BLaER1 treated with 17β-estradiol and CSF1 and Interleukin-3, amounts not matched to agents 10 nM and 100 nM (cell line): Measurements from ENCODE around the gene GPR62.
"Not testable (repeated sequence)": the region's sequence is repeated elsewhere in the genome, so short reads cannot be mapped to it uniquely, and the experiment has no call there.

Source experiments
- H3K27ac ChIP-seq, 11 experiments: shearing (Covaris generic); formaldehyde crosslinking; 2 replicates each; pipeline ENCODE4 v1.8.1; 2022
- H3K27me3 ChIP-seq, 11 experiments: shearing (Covaris generic); formaldehyde crosslinking; 2 replicates each; pipeline ENCODE4 v1.8.1; 2022
- H3K36me3 ChIP-seq, 11 experiments: shearing (Covaris generic); formaldehyde crosslinking; 2 replicates each; pipeline ENCODE4 v1.8.1; 2022
- H3K4me1 ChIP-seq, 10 experiments: shearing (Covaris generic); formaldehyde crosslinking; 2 replicates each; pipeline ENCODE4 v1.8.1; 2022
- H3K4me2 ChIP-seq, 11 experiments: shearing (Covaris generic); formaldehyde crosslinking; 2 replicates each; pipeline ENCODE4 v1.8.1; 2022
- H3K4me3 ChIP-seq, 10 experiments: shearing (Covaris generic); formaldehyde crosslinking; 2 replicates each; pipeline ENCODE4 v1.8.1; 2022
- H3K9ac ChIP-seq, 11 experiments: shearing (Covaris generic); formaldehyde crosslinking; 2 replicates each; pipeline ENCODE4 v1.8.1; 2022
- H3K9me3 ChIP-seq, 11 experiments: shearing (Covaris generic); formaldehyde crosslinking; replicated peaks in 1 of 11; 2 replicates each; pipeline ENCODE4 v1.8.1; 2022
- H4K20me1 ChIP-seq, 11 experiments: shearing (Covaris generic); formaldehyde crosslinking; 2 replicates each; pipeline ENCODE4 v1.8.1; 2022
- Cebpa-rat ChIP-seq, 11 experiments: shearing (Covaris generic); IDR thresholded peaks; 2 replicates each; pipeline ENCODE4 v1.8.1; 2022

The GPR62 gene

DNA sequence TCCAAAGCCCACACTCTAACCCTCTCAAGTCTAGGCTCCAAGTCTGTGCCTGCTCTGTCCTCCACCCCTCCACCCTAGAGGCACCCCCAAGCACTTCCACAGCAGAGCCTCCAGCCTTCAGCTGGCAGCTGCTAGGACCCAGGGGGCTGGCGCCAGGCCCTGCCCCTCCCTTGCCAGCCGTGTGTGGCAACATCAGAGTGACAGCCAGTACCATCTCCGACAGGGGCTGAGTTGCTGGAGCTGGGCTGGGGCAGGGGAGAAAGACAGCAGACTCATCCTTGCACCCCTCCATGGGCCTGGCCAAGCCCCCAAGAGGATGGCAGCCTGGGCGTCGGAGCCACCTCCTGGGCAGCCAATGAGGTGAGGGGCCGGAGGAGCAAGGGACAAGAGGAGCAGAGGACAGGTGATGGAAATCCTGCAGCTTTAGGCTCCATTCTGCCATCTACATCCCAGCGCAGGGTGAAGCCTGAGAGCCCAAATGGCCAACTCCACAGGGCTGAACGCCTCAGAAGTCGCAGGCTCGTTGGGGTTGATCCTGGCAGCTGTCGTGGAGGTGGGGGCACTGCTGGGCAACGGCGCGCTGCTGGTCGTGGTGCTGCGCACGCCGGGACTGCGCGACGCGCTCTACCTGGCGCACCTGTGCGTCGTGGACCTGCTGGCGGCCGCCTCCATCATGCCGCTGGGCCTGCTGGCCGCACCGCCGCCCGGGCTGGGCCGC lies at the start of gene GPR62:
Gene GPR62, plus strand, starts transcription at position 207 of the 718 bp plus-strand sequence. Its CDS starts 272 bp downstream, at position 479.
- H3K9me3 ChIP-seq = no peaks in the 10 kb centered on the region
- peaks cover 8 to 36% (median 31%) of the 10 kb centered on the region in 11 experiments for H3K36me3 ChIP-seq
- peaks cover 31 to 47% (median 43%) of the 10 kb centered on the region in 11 experiments for H3K27me3 ChIP-seq
- peak within 1 kb of the TSS in 5 of 10 experiments; percentile 10 to 58 (median 34); a peak in 9 of 20 replicates for H3K4me3 ChIP-seq
- H3K4me2 ChIP-seq = peak within 1 kb of the TSS; percentile 63 to 84 (median 72)
- no peak within 1 kb of the TSS for H3K27ac ChIP-seq
- H3K4me1 ChIP-seq = peaks cover 20 to 48% (median 39%) of the 10 kb centered on the region in 10 experiments
- peak within 1 kb of the TSS in 4 of 11 experiments; percentile 7 to 39 (median 18); a peak in 1 of 22 replicates for H3K9ac ChIP-seq
- H4K20me1 ChIP-seq = peaks cover 0 to 36% (median 18%) of the 10 kb centered on the region in 11 experiments; a peak in 15 of 22 replicates
- no peak for TF ChIP-seq Cebpa-rat (IDR thresholded peaks at IDR 0.05)

DNA sequence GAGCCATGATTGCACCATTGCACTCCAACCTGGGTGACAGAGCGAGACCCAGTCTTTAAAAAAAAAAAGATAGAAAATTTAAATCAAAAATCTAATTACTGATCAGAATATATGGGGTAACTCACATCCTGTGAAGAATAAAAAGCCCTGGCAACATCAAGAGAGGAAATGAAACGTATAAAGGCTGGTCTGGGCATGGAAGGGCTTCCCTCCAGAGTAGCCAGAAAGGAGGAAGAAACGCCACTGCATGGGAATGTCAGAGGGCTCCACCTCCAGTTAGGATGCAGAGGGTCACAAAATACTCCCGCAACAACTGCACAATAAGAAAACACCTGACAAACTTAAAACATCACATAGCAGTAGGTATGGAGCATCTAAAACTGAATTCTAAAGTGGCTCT lies 47.2 kb upstream of the GPR62 start:
- no peak overlapping the region for H3K4me2 ChIP-seq
- H3K9me3 ChIP-seq = peaks cover 24 to 61% (median 52%) of the 10 kb centered on the region in 11 experiments
- no peaks in the 10 kb centered on the region for H4K20me1 ChIP-seq

DNA sequence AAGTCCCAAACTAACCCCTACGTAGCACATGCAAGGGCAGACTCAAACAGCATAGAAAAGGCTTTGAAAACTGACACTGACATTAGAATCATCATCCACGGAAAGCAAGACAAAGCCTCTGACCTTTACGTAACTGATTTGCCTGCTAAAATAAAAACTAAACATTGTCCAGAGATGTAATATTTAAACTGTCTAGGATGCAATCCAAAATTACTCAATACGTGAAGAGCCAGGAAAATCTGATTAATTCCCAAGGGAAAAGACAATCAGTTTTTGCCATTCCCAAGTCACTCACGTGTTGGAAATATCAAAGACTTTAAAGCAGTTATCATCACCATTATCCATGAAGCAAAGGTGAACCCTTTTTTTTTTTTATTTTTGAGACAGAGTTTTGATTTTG lies 38.8 kb upstream of the GPR62 start:
- Histone ChIP-seq H3K4me2 (no peak overlapping the region), H3K27me3 (no peaks in the 10 kb centered on the region), H3K9me3 (no peaks in the 10 kb centered on the region), H3K36me3 (no peaks in the 10 kb centered on the region), H3K4me1 (peaks cover 0 to 8% (median 6%) of the 10 kb centered on the region in 10 experiments; a peak in 9 of 20 replicates), H3K9ac (no peak overlapping the region), H3K4me3 (no peak overlapping the region), H3K27ac (no peak overlapping the region), H4K20me1 (no peaks in the 10 kb centered on the region)
- no peak for TF ChIP-seq Cebpa-rat (IDR thresholded peaks at IDR 0.05)

More for the DNA sequence above, 47.2 kb upstream of the GPR62 start:
- no peaks in the 10 kb centered on the region for H3K27me3 ChIP-seq
- H3K36me3 ChIP-seq = no peaks in the 10 kb centered on the region
- peaks cover 0 to 6% (median 0%) of the 10 kb centered on the region in 10 experiments; a peak in 3 of 20 replicates for H3K4me1 ChIP-seq
- no peak for TF ChIP-seq Cebpa-rat (IDR thresholded peaks at IDR 0.05)
- H3K9ac ChIP-seq = no peak overlapping the region
- H3K27ac ChIP-seq = no peak overlapping the region
- no peak overlapping the region for H3K4me3 ChIP-seq

- Histone ChIP-seq H4K20me1 (no peaks in the 10 kb centered on the region), H3K9ac (no peak overlapping the region), H3K36me3 (no peaks in the 10 kb centered on the region), H3K4me1 (peaks cover 0 to 8% (median 3%) of the 10 kb centered on the region in 10 experiments; a peak in 6 of 20 replicates), H3K27me3 (no peaks in the 10 kb centered on the region), H3K4me3 (no peak overlapping the region), H3K9me3 (no peaks in the 10 kb centered on the region), H3K4me2 (no peak overlapping the region), H3K27ac (no peak overlapping the region)
- no peak for TF ChIP-seq Cebpa-rat (IDR thresholded peaks at IDR 0.05)
These were observed 34.1 kb upstream of the GPR62 start for GRCh38 chr3:51921081-51921578.

GRCh38 chr3:51927061-51927977 lies 27.9 kb upstream of the GPR62 start:
- Histone ChIP-seq H3K4me3 (no peak overlapping the region), H3K27me3 (no peaks in the 10 kb centered on the region), H3K4me1 (peaks cover 0 to 9% (median 3%) of the 10 kb centered on the region in 10 experiments; a peak in 6 of 20 replicates), H3K9ac (no peak overlapping the region), H3K36me3 (peaks cover 5 to 27% (median 13%) of the 10 kb centered on the region in 11 experiments; a peak in 16 of 22 replicates), H3K27ac (no peak overlapping the region), H3K9me3 (no peaks in the 10 kb centered on the region), H4K20me1 (peaks cover 0 to 33% (median 0%) of the 10 kb centered on the region in 11 experiments; a peak in 4 of 22 replicates), H3K4me2 (no peak overlapping the region)
- TF ChIP-seq Cebpa-rat (IDR thresholded peaks at IDR 0.05) = no peak

GRCh38 chr3:51928438-51928837 lies 26.7 kb upstream of the GPR62 start:
- H3K27ac ChIP-seq = no peak overlapping the region
- no peak overlapping the region for H3K9ac ChIP-seq
- H3K36me3 ChIP-seq = peaks cover 15 to 38% (median 23%) of the 10 kb centered on the region in 11 experiments
- no peaks in the 10 kb centered on the region for H3K9me3 ChIP-seq
- H3K4me3 ChIP-seq = no peak overlapping the region
- no peaks in the 10 kb centered on the region for H3K27me3 ChIP-seq
- H4K20me1 ChIP-seq = peaks cover 0 to 44% (median 8%) of the 10 kb centered on the region in 11 experiments; a peak in 9 of 22 replicates
- H3K4me1 ChIP-seq = peaks cover 0 to 9% (median 3%) of the 10 kb centered on the region in 10 experiments; a peak in 6 of 20 replicates
- no peak for TF ChIP-seq Cebpa-rat (IDR thresholded peaks at IDR 0.05)
- H3K4me2 ChIP-seq = no peak overlapping the region; a peak in 1 of 22 replicates

GRCh38 chr3:51928981-51929380 lies 26.2 kb upstream of the GPR62 start:
- H3K4me1 ChIP-seq, H3K27ac ChIP-seq, H3K4me3 ChIP-seq, H3K27me3 ChIP-seq, H3K9ac ChIP-seq, H3K9me3 ChIP-seq: not testable (repeated sequence)
- Histone ChIP-seq H3K36me3 (peaks cover 20 to 43% (median 28%) of the 10 kb centered on the region in 11 experiments), H4K20me1 (peaks cover 0 to 50% (median 14%) of the 10 kb centered on the region in 11 experiments; a peak in 10 of 22 replicates), H3K4me2 (peak overlapping the region in 1 of 11 experiments; percentile 6; a peak in 1 of 22 replicates)

DNA sequence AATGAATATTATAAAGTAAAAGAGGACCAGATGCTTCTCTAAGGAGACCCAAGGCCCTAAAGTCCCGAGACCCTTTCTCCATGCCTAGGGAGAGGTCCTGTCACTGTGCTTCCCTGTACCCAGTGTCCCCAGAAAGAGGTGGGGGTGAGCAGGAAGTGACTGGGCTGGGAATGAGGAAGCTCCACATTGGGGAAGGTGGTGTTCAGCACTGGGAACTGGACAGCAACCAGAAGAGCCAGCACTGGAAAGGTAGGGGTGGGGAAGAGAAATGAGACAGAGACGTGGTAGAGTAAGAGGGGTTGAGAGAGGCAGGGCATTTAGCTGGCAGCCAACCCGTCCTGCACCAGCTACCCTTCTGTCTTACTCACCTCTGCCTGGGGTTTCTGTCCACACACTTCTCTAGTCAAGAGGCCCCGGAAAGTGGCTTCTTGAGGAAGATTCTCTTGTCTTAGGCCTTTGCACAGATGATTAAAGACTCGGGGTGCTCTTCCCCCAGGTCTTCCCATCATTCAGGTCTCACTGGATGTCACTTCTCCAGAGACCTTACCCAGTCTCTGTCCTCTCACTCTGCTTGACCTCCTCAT lies 25.7 kb upstream of the GPR62 start:
- Histone ChIP-seq H4K20me1 (peaks cover 0 to 55% (median 19%) of the 10 kb centered on the region in 11 experiments; a peak in 11 of 22 replicates), H3K4me3 (no peak overlapping the region), H3K36me3 (peaks cover 26 to 49% (median 33%) of the 10 kb centered on the region in 11 experiments), H3K9ac (no peak overlapping the region), H3K27me3 (no peaks in the 10 kb centered on the region), H3K9me3 (no peaks in the 10 kb centered on the region), H3K4me2 (peak overlapping the region in 1 of 11 experiments; percentile 6; a peak in 1 of 22 replicates), H3K4me1 (peaks cover 0 to 9% (median 3%) of the 10 kb centered on the region in 10 experiments; a peak in 6 of 20 replicates), H3K27ac (no peak overlapping the region)
- no peak for TF ChIP-seq Cebpa-rat (IDR thresholded peaks at IDR 0.05)
